GM12878 (cell line): ENCODE data around the gene SLC7A5. TPM values are rescaled to one million over a fixed set of nuclear protein-coding genes. Genes with fewer than 3 reads are reported as not detected.
A peak's percentile ranks its signal among the peaks of the same experiment; 100 is the strongest.

Experiments used
- ASH2L ChIP-seq: fragments of 300-600, 200-600 bp; sonication (generic); IDR thresholded peaks from 2 replicates; pipeline ENCODE4 v1.6.1; 2017; ENCODE audit warnings: low read depth, mild to moderate bottlenecking, borderline replicate concordance
- BCL11A ChIP-seq: IDR thresholded peaks from 2 replicates; pipeline ENCODE4 v1.6.1; 2011; ENCODE audit warnings: low read depth, low read length
- BCLAF1 ChIP-seq: fragments of 450-650 bp; IDR thresholded peaks from 2 replicates; pipeline ENCODE4 v1.6.1; 2017; ENCODE audit warnings: antibody characterized with exemption, mild to moderate bottlenecking, moderate library complexity
- BRCA1 ChIP-seq: IDR thresholded peaks from 2 replicates; pipeline ENCODE4 v1.6.1; 2011; ENCODE audit warnings: low read depth, low read length, improper control_type of control experiment
- CHD2 ChIP-seq: IDR thresholded peaks from 2 replicates; pipeline ENCODE4 v1.6.1; 2011; ENCODE audit warnings: low read depth, low read length, improper control_type of control experiment, borderline replicate concordance
- E4F1 ChIP-seq: fragments of 450-650 bp; IDR thresholded peaks from 2 replicates; pipeline ENCODE4 v1.6.1; 2018; ENCODE audit warnings: borderline replicate concordance, mild to moderate bottlenecking; ENCODE audit not compliant: partially characterized antibody
- FOS ChIP-seq: IDR thresholded peaks from 3 replicates; pipeline ENCODE4 v1.6.1; 2011; ENCODE audit warnings: borderline replicate concordance; ENCODE audit not compliant: insufficient read length; ENCODE audit errors: extremely low read depth
- LARP7 ChIP-seq: fragments of 450-650 bp; IDR thresholded peaks from 2 replicates; pipeline ENCODE4 v1.6.1; 2017; ENCODE audit warnings: mild to moderate bottlenecking
- MEF2B ChIP-seq: fragments of 450-650 bp; IDR thresholded peaks from 2 replicates; pipeline ENCODE4 v1.6.1; 2018; ENCODE audit warnings: mild to moderate bottlenecking, moderate library complexity; ENCODE audit not compliant: partially characterized antibody, poor library complexity, severe bottlenecking
- MTA2 ChIP-seq: fragments of 450-650 bp; IDR thresholded peaks from 2 replicates; pipeline ENCODE4 v1.6.1; 2016; ENCODE audit warnings: low read depth, mild to moderate bottlenecking, moderate library complexity
- PRDM15 ChIP-seq: fragments of 450-650 bp; formaldehyde crosslinking; IDR thresholded peaks from 2 replicates; pipeline ENCODE4 v1.4.0; 2020; ENCODE audit warnings: mild to moderate bottlenecking, moderate library complexity
- RELA ChIP-seq: fragments of 450-650 bp; IDR thresholded peaks from 2 replicates; pipeline ENCODE4 v1.8.0; 2014; ENCODE audit warnings: borderline replicate concordance; ENCODE audit not compliant: partially characterized antibody
- RFX5 ChIP-seq: IDR thresholded peaks from 2 replicates; pipeline ENCODE4 v1.6.1; 2011; ENCODE audit warnings: low read depth, low read length, improper control_type of control experiment
- SMARCA5 ChIP-seq: fragments of 450-650 bp; IDR thresholded peaks from 2 replicates; pipeline ENCODE4 v1.6.1; 2017; ENCODE audit warnings: mild to moderate bottlenecking
- STAT3 ChIP-seq: IDR thresholded peaks from 2 replicates; pipeline ENCODE4 v1.6.1; 2011; ENCODE audit warnings: low read depth, low read length, improper control_type of control experiment
- TCF12 ChIP-seq: IDR thresholded peaks from 2 replicates; pipeline ENCODE4 v1.6.1; 2011; ENCODE audit warnings: low read depth, mild to moderate bottlenecking, low read length
- ZNF592 ChIP-seq: fragments of 450-650 bp; IDR thresholded peaks from 2 replicates; pipeline ENCODE4 v1.6.1; 2017; ENCODE audit warnings: mild to moderate bottlenecking, moderate library complexity
- polyA plus RNA-seq, 11 experiments: library from polyadenylated mRNA; depleted of rRNA in 4 of 11; unstranded in 6 of 11; stranded (reverse) in 5 of 11; fragments of >200 nt; fragmentation: Nextera tagmentation in 4 of 11; fragmentation: Illumina TruSeq in 1 of 11; extraction: Ambion mirVana in 4 of 11; extraction: Trizol in 1 of 11; gene quantifications; 1 replicate in 1 of 11; 2 replicates in 10 of 11; pipeline versions ENCODE4 v1.2.1 to v1.2.3, GENCODE V29; 2011 to 2016; ENCODE audit warnings: inconsistent platforms in 2 of 11, missing spikeins in 2 of 11, low read depth in 1 of 11
- total RNA-seq, 4 experiments: library from RNA; depleted of rRNA in 3 of 4; stranded (reverse); fragments of >200 nt in 3 of 4; fragmentation: Illumina TruSeq in 1 of 4; extraction: Trizol in 1 of 4; gene quantifications; 2 replicates each; pipeline versions ENCODE4 v1.2.1 to v1.2.3, GENCODE V29; 2013 to 2021

The SLC7A5 gene
- total and polyA plus RNA-seq, 10 of the 15 experiments (the other 5 are each of a cell fraction or from before 2014, with no cell fraction given): 2.3 to 101 (median 35.8) TPM

- TF ChIP-seq PRDM15 (CRISPR knock-in tag): no peak
- no peak for TF ChIP-seq MEF2B
- no peak for TF ChIP-seq FOS
- TF ChIP-seq LARP7: no peak
- no peak for TF ChIP-seq STAT3
- no peak for TF ChIP-seq RFX5
- no peak for TF ChIP-seq SMARCA5
- TF ChIP-seq BCL11A: peak; percentile 58; the same call in 1 of the 2 replicates
- TF ChIP-seq ZNF592: no peak
- TF ChIP-seq MTA2: peak; percentile 37; the same call in 1 of the 2 replicates
- no peak for TF ChIP-seq BCLAF1
- no peak for TF ChIP-seq CHD2
- TF ChIP-seq BRCA1: no peak
- TF ChIP-seq E4F1: no peak
- no peak for TF ChIP-seq RELA
- TF ChIP-seq TCF12: no peak
- TF ChIP-seq ASH2L: no peak
These were observed 88.8 kb downstream of the SLC7A5 start (continued) for GRCh38 chr16:87780385-87780989.
